Body of pancreas (tissue), 4 donors: Measurements from ENCODE around the gene BCL11B.

Experiments used
- POLR2A ChIP-seq, 3 donors: fragments of 450-650 bp; IDR thresholded peaks; one replicate each; pipeline ENCODE4 v1.6.1; 2016; ENCODE audit warnings: antibody characterized with exemption in 3 of 3, mild to moderate bottlenecking in 2 of 3
- TF ChIP-seq, protein P1 (sequence below), 7 experiments: fragments of 450-650 bp in 4 of 7; fragments of 200-600 bp in 3 of 7; sonication (generic) in 3 of 7; IDR thresholded peaks; one replicate each; pipeline ENCODE4 v1.5.1; 2016 to 2019; ENCODE audit warnings: antibody characterized with exemption in 7 of 7

DNA sequence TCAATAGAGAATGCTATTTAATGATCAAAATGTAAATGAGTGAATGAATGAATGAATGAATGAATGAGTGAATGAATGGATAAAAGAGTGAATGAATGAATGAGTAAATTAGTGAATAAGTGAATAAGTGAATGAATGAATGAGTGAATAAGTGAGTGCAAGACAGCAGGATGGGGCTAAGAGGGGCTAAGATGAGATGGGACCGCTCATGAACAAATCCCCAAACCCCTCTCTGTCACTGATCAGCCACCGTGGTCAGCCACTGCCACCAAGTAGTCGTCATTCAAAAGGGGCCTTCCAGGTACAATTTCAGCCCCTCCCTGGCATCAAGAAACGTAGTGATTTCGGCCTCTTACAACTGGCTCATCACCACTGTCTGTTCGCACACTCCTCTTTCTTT lies 79.2 kb downstream of the BCL11B start:
- TF ChIP-seq, protein P1, sequence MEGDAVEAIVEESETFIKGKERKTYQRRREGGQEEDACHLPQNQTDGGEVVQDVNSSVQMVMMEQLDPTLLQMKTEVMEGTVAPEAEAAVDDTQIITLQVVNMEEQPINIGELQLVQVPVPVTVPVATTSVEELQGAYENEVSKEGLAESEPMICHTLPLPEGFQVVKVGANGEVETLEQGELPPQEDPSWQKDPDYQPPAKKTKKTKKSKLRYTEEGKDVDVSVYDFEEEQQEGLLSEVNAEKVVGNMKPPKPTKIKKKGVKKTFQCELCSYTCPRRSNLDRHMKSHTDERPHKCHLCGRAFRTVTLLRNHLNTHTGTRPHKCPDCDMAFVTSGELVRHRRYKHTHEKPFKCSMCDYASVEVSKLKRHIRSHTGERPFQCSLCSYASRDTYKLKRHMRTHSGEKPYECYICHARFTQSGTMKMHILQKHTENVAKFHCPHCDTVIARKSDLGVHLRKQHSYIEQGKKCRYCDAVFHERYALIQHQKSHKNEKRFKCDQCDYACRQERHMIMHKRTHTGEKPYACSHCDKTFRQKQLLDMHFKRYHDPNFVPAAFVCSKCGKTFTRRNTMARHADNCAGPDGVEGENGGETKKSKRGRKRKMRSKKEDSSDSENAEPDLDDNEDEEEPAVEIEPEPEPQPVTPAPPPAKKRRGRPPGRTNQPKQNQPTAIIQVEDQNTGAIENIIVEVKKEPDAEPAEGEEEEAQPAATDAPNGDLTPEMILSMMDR (IDR thresholded peaks at IDR 0.05), result no peak
- TF ChIP-seq POLR2A (IDR thresholded peaks at IDR 0.05), result no peak
